HEK293 (cell line): Measurements from ENCODE around the gene PI4KB.

Experiments used
- CTCF ChIA-PET: fragments of 350-600 bp; formaldehyde crosslinking; extraction: SDS; loops from one replicate; lab custom pipeline; 2021; ENCODE audit warnings: antibody characterized with exemption; lab: Yijun Ruan, JAX
- POLR2A ChIA-PET: fragments of 300-600 bp; formaldehyde crosslinking; extraction: SDS; loops from one replicate; lab custom pipeline; 2020; ENCODE audit warnings: antibody characterized with exemption, inconsistent platforms; lab: Yijun Ruan, JAX
- H3K27ac ChIP-seq: fragments of 200-500 bp; sonication (Bioruptor generic); 2 replicates; pipeline ENCODE4 v1.5.1; 2014; ENCODE audit warnings: low read depth, low read length, control low read depth, inconsistent platforms; ENCODE audit errors: extremely low read depth
- H3K36me3 ChIP-seq, 2 experiments: fragments of 200-500 bp in 1 of 2; sonication (Bioruptor generic) in 1 of 2; 1 replicate in 1 of 2; 2 replicates in 1 of 2; pipeline ENCODE4 v1.5.1; 2014 to 2017; ENCODE audit warnings: inconsistent platforms in 2 of 2, low read length in 2 of 2; ENCODE audit not compliant: control insufficient read depth in 2 of 2, insufficient read depth in 1 of 2
- H3K4me1 ChIP-seq: fragments of 200-500 bp; sonication (Bioruptor generic); 2 replicates; pipeline ENCODE4 v1.5.1; 2014; ENCODE audit warnings: mild to moderate bottlenecking, low read length, inconsistent platforms; ENCODE audit not compliant: control insufficient read depth, insufficient read depth
- H3K4me3 ChIP-seq: 2 replicates; pipeline ENCODE4 v1.5.1; 2011; ENCODE audit warnings: low read depth, mild to moderate bottlenecking, control low read depth, low read length, moderate library complexity
- H3K9me3 ChIP-seq: fragments of 200-500 bp; sonication (Bioruptor generic); 2 replicates; pipeline ENCODE4 v1.5.1; 2014; ENCODE audit warnings: low read depth, low read length, inconsistent platforms; ENCODE audit not compliant: control insufficient read depth, insufficient read depth
- GLIS2 ChIP-seq: fragments of 450-650 bp; formaldehyde crosslinking; IDR thresholded peaks from 2 replicates; pipeline ENCODE4 v1.5.1; 2016; ENCODE audit warnings: missing biosample characterization, missing genetic modification characterization
- PRDM1 ChIP-seq: fragments of 450-650 bp; formaldehyde crosslinking; IDR thresholded peaks from 2 replicates; pipeline ENCODE4; 2016; ENCODE audit warnings: missing biosample characterization, missing genetic modification characterization
- PRDM10 ChIP-seq: fragments of 450-650 bp; formaldehyde crosslinking; IDR thresholded peaks from 2 replicates; pipeline ENCODE4 v1.5.1; 2016; ENCODE audit warnings: missing biosample characterization, missing genetic modification characterization
- PRDM2 ChIP-seq: fragments of 450-650 bp; formaldehyde crosslinking; IDR thresholded peaks from 2 replicates; pipeline ENCODE4 v1.5.1; 2016; ENCODE audit warnings: missing biosample characterization, missing genetic modification characterization, borderline replicate concordance
- SCRT1 ChIP-seq: fragments of 450-650 bp; formaldehyde crosslinking; IDR thresholded peaks from 2 replicates; pipeline ENCODE4 v1.5.1; 2016; ENCODE audit warnings: missing biosample characterization, missing genetic modification characterization, borderline replicate concordance
- SCRT2 ChIP-seq: fragments of 450-650 bp; formaldehyde crosslinking; IDR thresholded peaks from 2 replicates; pipeline ENCODE4 v1.5.1; 2016; ENCODE audit warnings: missing biosample characterization, missing genetic modification characterization
- ZBTB7A ChIP-seq: fragments of 450-650 bp; formaldehyde crosslinking; IDR thresholded peaks from 2 replicates; pipeline ENCODE4 v1.5.1; 2016; ENCODE audit warnings: low read depth, missing biosample characterization, missing genetic modification characterization
- ZNF114 ChIP-seq: fragments of 450-650 bp; formaldehyde crosslinking; IDR thresholded peaks from 2 replicates; pipeline ENCODE4 v1.5.0; 2017; ENCODE audit warnings: missing biosample characterization, missing genetic modification characterization
- ZNF174 ChIP-seq: fragments of 450-650 bp; formaldehyde crosslinking; IDR thresholded peaks from 2 replicates; pipeline ENCODE4 v1.5.0; 2017; ENCODE audit warnings: missing biosample characterization, mild to moderate bottlenecking, missing genetic modification characterization
- ZNF350 ChIP-seq: fragments of 450-650 bp; formaldehyde crosslinking; IDR thresholded peaks from 2 replicates; pipeline ENCODE4 v1.5.0; 2017; ENCODE audit warnings: missing biosample characterization, mild to moderate bottlenecking, missing genetic modification characterization
- ZNF398 ChIP-seq: fragments of 450-650 bp; formaldehyde crosslinking; IDR thresholded peaks from 2 replicates; pipeline ENCODE4 v1.5.1; 2017; ENCODE audit warnings: missing biosample characterization, missing genetic modification characterization
- ZNF585B ChIP-seq: fragments of 450-650 bp; formaldehyde crosslinking; IDR thresholded peaks from 2 replicates; pipeline ENCODE4 v1.5.1; 2016; ENCODE audit warnings: missing biosample characterization, missing genetic modification characterization
- ZNF692 ChIP-seq: fragments of 450-650 bp; formaldehyde crosslinking; IDR thresholded peaks from 2 replicates; pipeline ENCODE4 v1.5.1; 2016; ENCODE audit warnings: missing biosample characterization, missing genetic modification characterization
- ZSCAN18 ChIP-seq: fragments of 450-650 bp; formaldehyde crosslinking; IDR thresholded peaks from 2 replicates; pipeline ENCODE4 v1.5.1; 2016; ENCODE audit warnings: missing biosample characterization, missing genetic modification characterization
- ZSCAN23 ChIP-seq: fragments of 450-650 bp; formaldehyde crosslinking; IDR thresholded peaks from 2 replicates; pipeline ENCODE4 v1.5.1; 2016; ENCODE audit warnings: missing biosample characterization, missing genetic modification characterization

Gene PI4KB

GRCh38 chr1:151289080-151289935 is 37.9 kb downstream of the PI4KB start:
- TF ChIP-seq ZNF114 (tag by site-specific recombination) (no peak), GLIS2 (tag by site-specific recombination) (peak; percentile 29; the same call in 1 of the 2 replicates), ZNF398 (no peak)
- POLR2A ChIA-PET: interaction anchor here (0.6 to 1.1 kb wide), 4 partner anchors 8 to 191 kb away, joined by 3 to 4 read pairs (median 3); partner anchors contain the start of gene PSMD4
- CTCF ChIA-PET: no interaction called here
- H3K36me3 ChIP-seq: peaks cover 4 to 98% of the 10 kb centered on the region in 2 experiments; a peak in 2 of 3 replicates
- H3K27ac ChIP-seq: no peak overlapping the region
- no peaks in the 10 kb centered on the region for H3K9me3 ChIP-seq
- no peaks in the 10 kb centered on the region for H3K4me1 ChIP-seq
- H3K4me3 ChIP-seq: no peak overlapping the region

- ChIA-PET CTCF (no interaction called here), POLR2A (interaction anchor here (1.1 kb wide), 1 partner anchor 34 kb away, joined by 3 read pairs; the partner anchor contains the start of gene PSMD4)
- H3K9me3 ChIP-seq: no peaks in the 10 kb centered on the region
- H3K4me1 ChIP-seq: no peaks in the 10 kb centered on the region
- H3K27ac ChIP-seq: no peak overlapping the region
- TF ChIP-seq SCRT1 (tag by site-specific recombination): peak; percentile 51; the same call in 1 of the 2 replicates
- TF ChIP-seq PRDM2 (tag by site-specific recombination): no peak
- TF ChIP-seq SCRT2: peak; percentile 86
- TF ChIP-seq ZBTB7A: no peak
- no peak for TF ChIP-seq ZNF692 (tag by site-specific recombination)
- no peak for TF ChIP-seq ZNF350 (tag by site-specific recombination)
- no peak for TF ChIP-seq ZNF585B
- no peak for TF ChIP-seq ZSCAN23
- TF ChIP-seq PRDM1 (tag by site-specific recombination): no peak
- no peak for TF ChIP-seq PRDM10
- no peak for TF ChIP-seq ZSCAN18 (tag by site-specific recombination)
- no peak for TF ChIP-seq ZNF174
- peaks cover 2 to 92% of the 10 kb centered on the region in 2 experiments; a peak in 2 of 3 replicates for H3K36me3 ChIP-seq
- H3K4me3 ChIP-seq: no peak overlapping the region
These were observed 38.7 kb downstream of the PI4KB start for GRCh38 chr1:151288502-151288901.
